Upper lobe of right lung (tissue), 1 donor: ENCODE data around the gene COQ8B. TPM values are rescaled to one million over a fixed set of nuclear protein-coding genes. Genes with fewer than 3 reads are reported as not detected.

Experiments used
- ATAC-seq: fragments of 200-7000 bp; cut with Tn5 transposase; one replicate; pipeline ENCODE4 v1.9.1; 2020; ENCODE audit warnings: mild to moderate bottlenecking, moderate library complexity
- DNase-seq: peaks from one replicate; pipeline ENCODE4 v3.0.0-alpha.2; 2020
- H3K27ac ChIP-seq: fragments of 200-600 bp; one replicate; pipeline ENCODE4 v1.8.0; 2022
- H3K27me3 ChIP-seq: fragments of 200-600 bp; one replicate; pipeline ENCODE4 v1.8.0; 2022; ENCODE audit warnings: mild to moderate bottlenecking
- H3K36me3 ChIP-seq: fragments of 200-600 bp; one replicate; pipeline ENCODE4 v1.8.0; 2022
- H3K4me1 ChIP-seq: fragments of 200-600 bp; one replicate; pipeline ENCODE4 v1.8.0; 2022
- H3K4me3 ChIP-seq: fragments of 200-600 bp; one replicate; pipeline ENCODE4 v1.8.0; 2022; ENCODE audit warnings: mild to moderate bottlenecking
- H3K9me3 ChIP-seq: fragments of 200-600 bp; one replicate; pipeline ENCODE4 v1.8.0; 2022
- CTCF ChIP-seq: fragments of 200-600 bp; IDR thresholded peaks from one replicate; pipeline ENCODE4 v1.8.0; 2022; ENCODE audit warnings: antibody characterized with exemption
- intact Hi-C: fragments of 100-400 bp; cut with DNase I; formaldehyde crosslinking; loops from one replicate; pipeline ENCODE4 v1.11.0; 2022
- total RNA-seq: library from RNA; stranded (reverse); fragmentation: NEBNext Ultra II Directional; extraction: Animal tissue kit (Norgen Biotek cat#: 25700); gene quantifications from one replicate; pipeline ENCODE4 v1.2.1, GENCODE V29; 2021
- donor health status: DM: no; HTN: yes; CAD: no; lungs with severe emphysema.

Gene COQ8B
- total RNA-seq, 1 donor from 2014 or later: 43.6 TPM

GRCh38 chr19:40724315-40724714 lies 7.6 kb upstream of the COQ8B start:
- Histone ChIP-seq H3K9me3 (no peaks in the 10 kb centered on the region), H3K27ac (no peak overlapping the region), H3K4me3 (no peak overlapping the region), H3K36me3 (peaks cover 74% of the 10 kb centered on the region), H3K27me3 (no peaks in the 10 kb centered on the region), H3K4me1 (peaks cover 45% of the 10 kb centered on the region)
- no peak for DNase-seq
- intact Hi-C loops: no loop called here
- TF ChIP-seq CTCF: no peak
- ATAC-seq: no peak

- TF ChIP-seq CTCF: no peak
- peaks cover 45% of the 10 kb centered on the region for H3K4me1 ChIP-seq
- no peak overlapping the region for H3K4me3 ChIP-seq
- no peak overlapping the region for H3K27ac ChIP-seq
- intact Hi-C loops: no loop called here
- peaks cover 68% of the 10 kb centered on the region for H3K36me3 ChIP-seq
- ATAC-seq: no peak
- no peaks in the 10 kb centered on the region for H3K27me3 ChIP-seq
- no peak for DNase-seq
- no peaks in the 10 kb centered on the region for H3K9me3 ChIP-seq
Observed at GRCh38 chr19:40723661-40724254, 7.1 kb upstream of the COQ8B start.

GRCh38 chr19:40721936-40722661 lies 5.4 kb upstream of the COQ8B start:
- Histone ChIP-seq H3K9me3 (no peaks in the 10 kb centered on the region), H3K4me1 (peaks cover 45% of the 10 kb centered on the region), H3K36me3 (peaks cover 51% of the 10 kb centered on the region), H3K27ac (peak overlapping the region; percentile 95), H3K4me3 (peak overlapping the region; percentile 75), H3K27me3 (no peaks in the 10 kb centered on the region)
- ATAC-seq: no peak
- intact Hi-C loops: no loop called here
- no peak for TF ChIP-seq CTCF
- DNase-seq: no peak

- ATAC-seq (no peak), DNase-seq (no peak)
- Histone ChIP-seq H3K4me3 (peak overlapping the region; percentile 75), H3K27me3 (no peaks in the 10 kb centered on the region), H3K27ac (peak overlapping the region; percentile 95), H3K9me3 (no peaks in the 10 kb centered on the region), H3K36me3 (peaks cover 43% of the 10 kb centered on the region), H3K4me1 (peaks cover 47% of the 10 kb centered on the region)
- TF ChIP-seq CTCF: no peak
- intact Hi-C loops: no loop called here
Observed at GRCh38 chr19:40721140-40721486, 4.4 kb upstream of the COQ8B start.

- Histone ChIP-seq H3K4me3 (peak overlapping the region; percentile 75), H3K9me3 (no peaks in the 10 kb centered on the region), H3K4me1 (peaks cover 52% of the 10 kb centered on the region), H3K27ac (peak overlapping the region; percentile 95), H3K27me3 (no peaks in the 10 kb centered on the region), H3K36me3 (peaks cover 26% of the 10 kb centered on the region)
- DNase-seq (no peak), ATAC-seq (no peak)
- no peak for TF ChIP-seq CTCF
- intact Hi-C loops: no loop called here
Observed at GRCh38 chr19:40719414-40719894, 2.8 kb upstream of the COQ8B start.
